Hindlimb muscle (tissue), 1 donor: ENCODE data around the gene PIGK. TPM values are rescaled to one million over a fixed set of nuclear protein-coding genes. Genes with fewer than 3 reads are reported as not detected.

Experiments used
- DNase-seq: peaks from one replicate; pipeline ENCODE4 v3.0.0-alpha.2; 2013
- polyA plus RNA-seq: library from polyadenylated mRNA; unstranded; fragments of 120-200 nt; gene quantifications from one replicate; pipeline ENCODE4 v1.2.1, GENCODE V29; 2013; ENCODE audit not compliant: insufficient read length

Gene PIGK
- polyA plus RNA-seq, 1 donor: 21.8 TPM

GRCh38 chr1:77096496-77097255 is 122.6 kb downstream of the PIGK start:
- DNase-seq: no peak

- DNase-seq: peak; percentile 6
Observed at GRCh38 chr1:77095236-77095635, 124.0 kb downstream of the PIGK start.

- DNase-seq: no peak
Observed at GRCh38 chr1:77089756-77090155, 129.5 kb downstream of the PIGK start.

- DNase-seq: no peak
Observed at GRCh38 chr1:77085109-77085508, 134.1 kb downstream of the PIGK start.

- DNase-seq: no peak
Observed at GRCh38 chr1:77084457-77084856, 134.8 kb downstream of the PIGK start.

GRCh38 chr1:77081834-77082233 is 137.4 kb downstream of the PIGK start:
- DNase-seq: peak; percentile 28

- DNase-seq: no peak
Observed at GRCh38 chr1:77076759-77077158, 142.5 kb downstream of the PIGK start.

GRCh38 chr1:77068013-77068412 is 151.2 kb downstream of the PIGK start:
- DNase-seq: no peak

- no peak for DNase-seq
Observed at GRCh38 chr1:77065693-77066342, 153.4 kb downstream of the PIGK start.

- DNase-seq: no peak
Observed at GRCh38 chr1:77064246-77064645, 155.0 kb downstream of the PIGK start.

- DNase-seq: no peak
Observed at GRCh38 chr1:77063118-77063517, 156.1 kb downstream of the PIGK start.

- no peak for DNase-seq
Observed at GRCh38 chr1:77061162-77061561, 158.1 kb downstream of the PIGK start.

GRCh38 chr1:77060000-77060399 is 159.2 kb downstream of the PIGK start:
- no peak for DNase-seq

GRCh38 chr1:77057994-77058585 is 161.1 kb downstream of the PIGK start:
- DNase-seq: no peak

- DNase-seq: no peak
Observed at GRCh38 chr1:77056525-77056924, 162.7 kb downstream of the PIGK start.

- no peak for DNase-seq
Observed at GRCh38 chr1:77051425-77051824, 167.8 kb downstream of the PIGK start.

GRCh38 chr1:77048615-77049005 is 170.6 kb downstream of the PIGK start:
- no peak for DNase-seq

GRCh38 chr1:77047978-77048614 is 171.1 kb downstream of the PIGK start:
- no peak for DNase-seq

GRCh38 chr1:77047575-77047974 is 171.7 kb downstream of the PIGK start:
- no peak for DNase-seq

- no peak for DNase-seq
Observed at GRCh38 chr1:77044133-77044849, 174.9 kb downstream of the PIGK start.

- DNase-seq: peak; percentile 5
Observed at GRCh38 chr1:77040826-77041225, 178.4 kb downstream of the PIGK start.

- no peak for DNase-seq
Observed at GRCh38 chr1:77039739-77040138, 179.5 kb downstream of the PIGK start.

- no peak for DNase-seq
Observed at GRCh38 chr1:77039111-77039510, 180.1 kb downstream of the PIGK start.
